DMS153 treated with DMSO at 0.1 percent for 48 hours (cell line): ENCODE data around the gene DCC.
"Not testable (repeated sequence)": the region's sequence is repeated elsewhere in the genome, so short reads cannot be mapped to it uniquely, and the experiment has no call there.

Source experiments
- DNase-seq: peaks from one replicate; lab custom pipeline; 2025; ENCODE audit not compliant: unreplicated experiment; lab: John Stamatoyannopoulos, UW

Gene DCC

GRCh38 chr18:52349498-52349897 is 9.5 kb downstream of the DCC start:
- no peak for DNase-seq

DNA sequence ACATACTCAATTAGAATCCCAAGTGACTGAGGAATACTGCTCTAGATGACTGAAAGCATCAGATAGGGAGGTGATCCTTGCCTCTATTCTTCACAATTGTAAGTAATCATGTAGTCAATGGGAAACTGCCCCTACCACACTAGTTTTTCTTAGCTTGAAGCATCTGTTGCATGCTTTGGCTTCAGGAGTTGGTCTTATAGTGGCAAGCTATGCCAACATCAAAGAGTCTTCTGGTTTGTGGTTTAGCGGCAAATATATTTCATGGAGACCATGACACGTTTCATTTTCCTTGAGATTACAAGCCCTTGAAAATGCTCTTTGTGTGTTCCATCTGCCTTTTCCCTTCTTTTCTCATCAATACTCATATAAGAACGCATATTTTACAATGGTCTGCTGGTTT is 12.9 kb downstream of the DCC start:
- no peak for DNase-seq

DNA sequence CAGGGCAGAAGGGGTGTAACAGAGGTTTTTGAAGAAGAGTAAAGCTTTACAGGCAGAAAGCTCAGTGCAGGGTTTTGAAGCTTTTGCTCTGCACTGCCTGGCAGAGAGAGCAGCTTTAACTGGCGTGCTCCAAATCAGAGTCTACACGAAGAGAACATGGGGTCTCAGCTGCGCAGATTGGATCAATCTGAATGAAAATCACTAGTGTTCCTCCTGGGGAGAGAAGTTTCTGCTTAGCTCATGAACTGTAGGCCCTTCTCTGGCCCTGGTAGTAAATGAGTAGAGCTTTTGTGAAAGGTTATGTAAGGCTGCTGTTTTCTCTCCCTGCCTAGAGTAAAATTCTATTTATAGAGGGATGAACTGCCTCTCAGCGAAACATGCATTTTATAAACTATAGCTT is 13.6 kb downstream of the DCC start:
- no peak for DNase-seq

- DNase-seq, result no peak
Observed at GRCh38 chr18:52363861-52364260, 23.9 kb downstream of the DCC start.

GRCh38 chr18:52366851-52367250 is 26.9 kb downstream of the DCC start:
- not testable (repeated sequence) for DNase-seq

- no peak for DNase-seq
Observed at GRCh38 chr18:52367953-52368742, 28.2 kb downstream of the DCC start.

- DNase-seq, result no peak
Observed at GRCh38 chr18:52370841-52371240, 30.8 kb downstream of the DCC start.

DNA sequence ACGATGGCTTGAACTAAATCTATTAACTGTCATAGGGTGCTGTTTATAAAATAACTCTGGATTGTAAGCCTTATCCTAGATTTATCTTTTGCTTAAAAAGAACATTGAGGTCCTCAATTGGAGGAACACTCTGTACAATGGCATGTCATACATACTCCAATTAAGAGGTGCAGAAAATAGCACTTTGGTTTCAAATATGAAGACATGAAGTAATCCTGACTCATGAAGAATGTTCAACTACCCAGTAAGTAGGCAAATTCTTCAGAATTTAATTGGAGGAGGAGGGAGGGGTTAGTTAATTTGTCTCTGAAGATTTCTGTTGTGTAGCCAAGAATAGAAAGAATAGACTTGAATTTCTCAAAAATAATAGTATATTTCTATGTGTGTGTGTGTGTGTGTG is 36.1 kb downstream of the DCC start:
- DNase-seq, result no peak

- DNase-seq, result no peak
Observed at GRCh38 chr18:52377094-52377493, 37.1 kb downstream of the DCC start.

GRCh38 chr18:52386306-52386705 is 46.3 kb downstream of the DCC start:
- no peak for DNase-seq

- no peak for DNase-seq
Observed at GRCh38 chr18:52387175-52387574, 47.2 kb downstream of the DCC start.

DNA sequence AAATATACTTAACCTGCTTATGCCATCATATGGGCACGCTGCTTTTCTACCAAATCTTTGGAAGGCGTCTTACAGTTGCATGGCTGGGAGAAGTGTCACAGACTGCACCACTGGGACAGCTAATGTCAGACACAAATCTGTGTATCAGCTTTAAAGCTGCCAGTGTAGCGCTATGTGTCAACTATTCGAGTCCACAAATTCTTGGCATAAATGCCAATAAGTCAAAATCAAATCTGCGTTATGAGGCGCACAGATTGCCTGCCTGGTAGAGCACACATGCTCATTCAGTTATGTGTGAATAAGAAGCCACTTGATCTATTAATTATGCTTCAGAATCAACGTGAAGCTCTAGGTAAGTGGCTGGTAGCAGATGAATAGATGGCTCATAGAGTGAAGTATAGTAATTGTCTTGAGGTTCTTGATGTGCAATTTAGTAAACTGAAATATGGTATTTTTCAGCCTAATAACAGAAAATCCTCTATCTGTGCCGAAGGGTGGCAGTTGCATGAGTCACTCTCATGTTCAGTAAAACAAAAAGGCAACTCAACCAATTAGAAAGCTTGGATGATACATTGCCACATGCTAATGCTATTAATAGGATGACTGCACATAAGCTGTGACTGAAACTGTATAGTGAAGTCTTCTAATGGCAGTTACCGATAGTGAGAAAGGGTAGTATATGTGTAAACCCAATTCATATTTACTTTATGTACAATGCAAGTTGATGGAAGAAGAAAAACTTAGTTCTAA is 52.0 kb downstream of the DCC start:
- DNase-seq, result no peak

DNA sequence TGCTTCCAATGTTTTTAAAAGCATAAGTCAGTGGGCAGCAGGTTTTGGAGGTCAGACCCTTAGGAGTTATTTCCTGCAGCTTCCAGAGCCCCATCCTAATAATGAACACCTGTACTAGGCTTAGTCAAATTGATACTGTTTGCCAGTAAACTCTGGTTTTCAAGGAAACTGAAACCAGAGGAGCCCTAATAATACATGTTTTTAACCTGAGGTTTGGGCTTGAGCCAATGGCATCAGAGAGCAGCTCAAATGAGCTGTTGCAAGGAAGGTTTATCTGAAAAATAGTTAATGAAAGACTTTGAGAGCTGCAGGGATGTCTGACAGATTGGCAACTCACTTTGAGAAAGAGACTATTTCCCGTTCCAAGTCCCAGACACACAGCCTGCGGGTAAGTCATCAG is 54.6 kb downstream of the DCC start:
- no peak for DNase-seq

- DNase-seq, result no peak
Observed at GRCh38 chr18:52395146-52395852, 55.3 kb downstream of the DCC start.

DNA sequence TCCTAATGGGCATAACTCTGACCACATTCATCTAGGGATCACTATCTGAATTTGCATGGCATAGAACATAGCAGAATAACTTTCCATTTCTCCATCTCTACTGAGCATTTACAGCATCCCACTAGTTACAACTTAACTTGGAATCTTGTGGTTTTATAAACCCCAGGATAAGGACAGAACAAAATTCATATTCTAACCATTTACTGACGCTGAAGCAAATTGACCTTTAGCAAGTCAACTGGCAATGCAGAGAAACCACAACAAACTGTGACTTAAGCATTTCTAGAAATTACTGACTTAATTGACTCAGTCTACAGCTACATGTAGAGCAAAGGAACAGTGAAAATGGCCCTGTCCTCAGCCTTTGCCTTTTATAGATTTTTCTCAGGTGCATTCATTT is 61.2 kb downstream of the DCC start:
- no peak for DNase-seq

GRCh38 chr18:52402814-52403213 is 62.8 kb downstream of the DCC start:
- no peak for DNase-seq

DNA sequence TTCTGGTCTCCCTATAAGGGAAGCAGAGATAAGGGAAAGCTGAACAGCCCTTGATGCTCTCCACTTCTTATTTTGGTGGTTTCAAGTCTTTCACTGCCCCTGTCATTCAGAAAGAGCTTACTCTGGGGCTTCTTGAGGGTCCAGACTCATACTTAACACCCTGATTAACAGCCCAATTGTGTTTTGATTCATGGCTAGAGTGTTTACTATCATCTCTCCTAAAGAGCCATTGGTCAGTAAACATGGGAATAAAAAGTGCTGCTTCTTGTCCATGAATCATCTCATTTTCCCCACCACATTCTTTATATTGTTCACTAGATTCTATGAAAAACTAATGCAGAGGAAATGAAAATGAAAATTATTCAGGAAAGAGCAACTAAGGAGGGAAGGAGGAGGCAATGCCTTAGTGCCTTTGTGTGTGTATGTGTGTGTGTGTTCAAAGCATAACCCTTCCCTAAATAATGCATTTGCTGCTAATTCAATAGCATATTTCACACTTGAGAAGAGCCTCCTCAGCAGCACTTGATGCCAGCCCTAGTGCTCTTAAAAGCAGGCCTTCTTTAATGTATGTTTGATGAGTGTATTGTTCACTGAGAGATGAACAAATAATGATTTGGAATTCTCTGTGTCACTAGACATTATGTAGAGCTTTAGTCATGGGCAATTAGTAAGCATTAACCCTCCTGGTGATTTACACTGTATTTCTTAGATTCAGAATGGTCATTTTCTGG is 63.5 kb downstream of the DCC start:
- no peak for DNase-seq

- DNase-seq, result no peak
Observed at GRCh38 chr18:52408800-52409302, 68.9 kb downstream of the DCC start.

DNA sequence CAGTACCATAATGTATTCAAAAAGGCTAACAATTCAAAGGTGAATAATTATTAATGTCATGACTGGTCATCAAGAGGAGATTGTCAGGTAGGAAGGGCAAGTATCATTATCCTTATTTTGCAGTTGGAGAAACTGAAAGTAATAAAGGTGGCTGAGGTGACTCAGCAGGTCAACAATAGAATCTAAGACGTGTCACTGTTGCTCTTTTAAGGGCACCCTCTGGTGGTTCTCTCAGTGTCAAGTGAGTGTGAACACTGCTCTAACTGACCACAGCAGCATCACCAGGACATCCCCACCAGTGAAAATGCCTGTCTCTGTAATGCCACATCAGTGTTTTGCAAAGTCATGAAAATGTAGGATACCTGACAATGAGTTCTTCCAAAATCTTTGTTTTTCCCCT is 69.7 kb downstream of the DCC start:
- no peak for DNase-seq

DNA sequence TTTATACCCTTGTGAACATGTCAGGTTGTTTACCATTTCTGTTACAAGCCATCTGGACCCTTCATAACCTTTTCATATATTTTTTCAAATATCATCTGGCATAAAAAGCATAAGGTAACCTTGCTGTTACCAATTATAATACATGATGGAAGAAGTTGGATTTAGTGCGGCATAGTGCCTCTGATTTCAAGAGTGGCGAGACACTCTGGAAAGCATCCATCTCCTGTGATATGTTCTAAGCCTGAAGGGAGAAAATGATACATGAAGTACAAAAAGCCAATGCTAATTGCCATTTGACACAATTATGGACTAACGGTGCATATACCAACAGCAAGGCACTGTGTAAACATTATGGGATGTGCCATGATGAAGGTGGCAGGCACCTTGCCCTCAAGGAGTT is 75.1 kb downstream of the DCC start:
- DNase-seq, result no peak

- peak; percentile 9 for DNase-seq
Observed at GRCh38 chr18:52422985-52423601, 83.1 kb downstream of the DCC start.
